ENCODE measurements around the gene IFNGR1.
"Not testable (repeated sequence)": the region's sequence is repeated elsewhere in the genome, so short reads cannot be mapped to it uniquely, and the experiment has no call there.

The IFNGR1 gene

GRCh38 chr6:137235686-137236085, 16.5 kb upstream of the IFNGR1 start:
- DNase-seq, result no peak

DNA sequence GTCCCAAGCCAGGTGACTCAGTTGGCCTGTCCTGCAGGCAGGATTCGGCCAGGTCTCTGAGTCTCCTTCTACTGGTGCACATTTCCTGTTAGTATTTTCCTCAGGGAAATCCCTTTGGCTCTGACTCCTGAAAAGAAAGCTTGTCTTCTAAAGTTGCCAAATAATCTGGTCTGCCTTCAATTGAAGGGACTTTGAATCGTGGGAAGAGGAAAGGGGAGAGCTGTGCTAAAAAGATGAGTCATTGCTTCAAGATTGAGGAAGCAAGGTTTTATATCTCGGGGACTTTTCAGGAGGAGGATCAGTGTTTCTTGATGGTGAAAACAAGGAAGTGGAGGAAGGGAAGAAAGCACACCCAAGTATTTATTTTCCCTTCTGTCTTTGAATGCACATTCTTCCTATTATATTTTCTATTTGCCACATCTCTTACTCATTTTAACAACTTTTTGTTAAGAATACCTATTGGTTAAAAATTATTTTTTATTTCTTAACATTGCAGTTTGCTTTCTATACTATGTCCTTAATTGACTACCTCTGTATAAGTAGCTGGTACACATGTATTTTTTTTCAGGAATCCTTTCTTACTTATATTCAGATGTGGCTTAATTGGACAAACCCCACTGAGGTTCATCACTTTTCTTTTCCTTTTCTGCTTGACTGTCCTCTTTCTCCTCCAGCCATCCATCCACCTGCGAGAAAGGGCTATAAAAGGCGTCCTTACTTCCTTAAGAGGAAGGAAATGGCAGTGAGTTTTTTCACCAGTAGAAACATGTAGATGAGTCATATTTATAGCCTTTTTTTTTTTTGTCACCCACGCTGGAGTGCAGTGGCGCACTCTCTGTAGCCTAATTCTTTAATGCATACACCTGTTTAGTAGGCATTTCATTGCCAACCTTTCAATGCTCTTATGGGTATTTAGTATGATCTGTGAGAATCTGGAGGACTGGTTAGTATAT, 15.0 kb upstream of the IFNGR1 start:
- DNase-seq, result no peak

GRCh38 chr6:137231895-137232294, 12.7 kb upstream of the IFNGR1 start:
- DNase-seq, result no peak

- DNase-seq, result no peak
Observed at GRCh38 chr6:137230956-137231555, 11.9 kb upstream of the IFNGR1 start.

DNA sequence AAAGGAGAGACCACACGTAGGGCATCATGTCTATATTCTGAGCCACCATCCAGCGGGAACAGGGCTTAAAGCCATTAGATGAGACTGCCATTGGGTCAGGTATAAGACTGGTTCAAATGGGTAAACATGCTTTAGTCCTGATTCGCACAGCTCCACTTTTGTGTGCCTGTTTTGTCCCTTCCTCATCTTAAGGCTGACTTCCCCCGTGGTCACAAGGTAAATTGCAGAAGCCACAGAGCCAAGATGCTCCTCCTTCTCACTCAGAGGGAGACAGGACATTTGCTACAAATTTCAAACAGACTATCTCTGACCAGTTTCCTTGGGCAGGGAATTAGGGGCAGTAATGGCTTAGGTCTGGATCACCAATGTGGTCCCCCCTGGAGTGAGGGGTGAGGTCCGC, 11.4 kb upstream of the IFNGR1 start:
- peak; percentile 27 for DNase-seq

DNA sequence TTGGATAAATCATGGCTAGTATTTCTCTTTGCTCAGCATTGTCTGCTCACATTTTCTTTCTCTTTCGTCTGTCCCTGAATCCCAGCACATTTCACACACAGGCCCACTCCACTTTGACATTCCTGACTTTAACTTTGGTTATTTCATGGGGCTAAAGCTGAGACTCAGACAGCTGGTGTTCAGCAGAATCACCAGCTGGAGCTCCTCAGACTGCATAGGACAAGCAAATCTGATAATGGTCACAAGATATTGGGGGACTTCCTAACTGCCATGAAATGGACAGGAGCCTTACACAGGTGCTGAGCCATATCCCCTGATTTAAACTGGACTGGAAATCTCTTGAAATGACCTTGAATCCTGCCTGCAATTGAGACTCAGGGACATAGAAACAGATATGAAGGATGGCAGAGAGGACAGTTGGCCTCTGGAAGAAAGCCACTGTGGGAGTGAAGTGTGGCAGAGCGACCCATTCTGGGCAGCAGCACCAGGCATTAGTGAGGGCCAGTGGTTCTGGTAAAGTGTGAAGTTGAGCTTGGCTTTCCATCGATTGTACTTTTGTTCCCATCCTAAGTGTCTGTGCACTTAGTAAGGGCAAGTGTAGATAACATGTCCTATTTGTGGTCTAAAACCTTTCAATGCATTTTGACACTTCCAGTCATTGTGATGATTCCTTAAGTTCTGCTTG, 10.0 kb upstream of the IFNGR1 start:
- DNase-seq, result no peak

- no peak for DNase-seq
Observed at GRCh38 chr6:137227871-137228302, 8.7 kb upstream of the IFNGR1 start.

DNA sequence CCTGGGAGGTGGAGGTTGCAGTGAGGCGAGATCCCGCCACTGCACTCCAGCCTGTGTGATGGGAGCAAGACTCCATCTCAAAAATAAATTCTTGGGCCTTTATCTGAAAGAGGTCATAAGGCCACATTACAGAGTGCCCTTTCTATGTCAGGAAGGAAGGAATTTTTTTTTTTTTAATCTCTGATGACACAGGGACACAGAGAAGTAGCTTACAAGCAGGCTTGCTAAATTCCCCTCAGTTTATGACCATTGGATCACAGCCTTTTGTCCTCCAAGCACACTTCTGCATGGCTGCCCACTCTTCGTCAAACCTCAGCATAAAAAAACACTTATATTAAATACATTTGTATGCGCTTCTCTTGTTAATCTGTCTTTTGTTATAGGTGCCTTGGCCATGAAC, 7.5 kb upstream of the IFNGR1 start:
- DNase-seq, result no peak

- DNase-seq, result peak; percentile 58
Observed at GRCh38 chr6:137224799-137225198, 5.6 kb upstream of the IFNGR1 start.

DNA sequence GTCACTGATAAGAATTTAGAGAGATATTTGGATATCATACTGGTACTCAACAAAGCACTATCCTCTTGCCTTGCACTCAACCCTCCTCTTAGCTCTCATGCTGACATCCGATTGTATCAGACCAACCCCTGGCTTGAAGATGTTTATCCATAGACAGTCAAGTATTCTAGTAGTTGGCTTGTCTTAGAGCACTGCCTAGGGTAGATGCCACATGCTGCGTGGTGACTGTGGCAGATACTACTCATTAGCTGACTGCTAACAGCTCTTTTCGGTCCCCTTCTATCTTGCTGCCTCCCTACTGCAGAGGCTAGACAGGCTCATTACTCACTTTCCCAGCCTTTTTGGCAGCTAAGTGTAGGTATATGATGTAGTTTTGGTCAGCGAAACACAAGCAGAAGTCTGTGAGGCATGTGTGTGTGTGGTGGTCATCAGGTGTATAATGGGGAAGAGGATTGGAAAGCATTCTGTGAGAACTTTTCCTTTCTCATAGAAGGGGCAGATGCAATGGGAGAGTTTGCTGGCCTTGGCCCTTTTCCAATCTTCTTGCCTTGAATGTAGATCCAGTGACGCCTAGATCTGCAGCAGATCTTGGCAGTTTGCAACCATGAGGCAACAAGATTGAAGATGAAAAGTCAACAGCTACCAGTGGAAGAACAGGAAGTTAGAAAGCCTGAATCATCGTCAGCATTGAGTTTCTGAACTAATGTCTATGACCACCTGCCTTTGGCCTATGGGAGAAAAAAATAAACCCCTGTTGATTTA, 4.4 kb upstream of the IFNGR1 start:
- DNase-seq, result peak; percentile 15

- DNase-seq, result peak; percentile 17
Observed at GRCh38 chr6:137222381-137222780, 3.2 kb upstream of the IFNGR1 start.

GRCh38 chr6:137219664-137220252, 573 bp upstream of the IFNGR1 start:
- DNase-seq, result no peak

DNA sequence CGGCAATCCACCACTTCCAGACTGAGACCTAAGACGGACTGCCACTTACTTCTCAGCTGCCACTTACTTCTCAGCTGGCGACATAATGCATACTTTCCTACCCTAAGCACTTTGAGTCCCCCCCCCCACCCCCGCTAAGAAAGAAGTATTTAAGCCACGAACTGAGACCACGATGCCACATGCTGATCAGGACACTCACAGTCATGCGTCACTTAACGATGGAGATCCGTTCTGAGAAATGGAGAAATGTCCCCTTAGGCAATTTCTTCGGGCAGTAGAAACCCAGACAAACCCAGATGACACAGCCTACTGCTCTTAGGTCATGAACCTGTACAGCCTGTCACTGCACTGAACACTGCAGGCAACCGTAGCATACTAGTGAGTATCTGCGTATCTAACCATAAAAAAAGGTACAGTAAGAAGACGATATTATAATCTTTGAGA, 690 bp downstream of the IFNGR1 start:
- peak; percentile 72 for DNase-seq

GRCh38 chr6:137217801-137218472, 1.2 kb downstream of the IFNGR1 start:
- peak; percentile 40 for DNase-seq

- DNase-seq, result no peak
Observed at GRCh38 chr6:137216875-137217553, 2.2 kb downstream of the IFNGR1 start.

DNA sequence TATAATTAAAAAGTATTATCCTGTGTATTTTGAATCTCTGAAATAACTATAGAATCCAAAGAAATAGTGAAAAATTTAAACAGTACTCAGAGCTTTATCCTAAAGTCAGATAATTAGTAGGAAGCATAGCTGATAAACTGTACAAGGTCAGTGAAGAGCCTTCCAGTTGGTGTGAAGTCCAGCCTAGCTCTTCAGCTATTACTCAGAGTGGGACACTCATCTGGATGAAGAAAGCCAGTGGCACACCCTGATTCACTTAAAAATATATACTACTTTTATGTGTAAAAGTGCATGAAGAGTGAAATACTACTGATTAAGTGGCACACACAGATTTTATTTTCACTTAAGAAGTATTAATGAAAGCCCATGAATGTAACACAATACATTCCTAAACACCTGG, 3.1 kb downstream of the IFNGR1 start:
- no peak for DNase-seq

GRCh38 chr6:137215630-137216029, 3.6 kb downstream of the IFNGR1 start:
- DNase-seq, result not testable (repeated sequence)

DNA sequence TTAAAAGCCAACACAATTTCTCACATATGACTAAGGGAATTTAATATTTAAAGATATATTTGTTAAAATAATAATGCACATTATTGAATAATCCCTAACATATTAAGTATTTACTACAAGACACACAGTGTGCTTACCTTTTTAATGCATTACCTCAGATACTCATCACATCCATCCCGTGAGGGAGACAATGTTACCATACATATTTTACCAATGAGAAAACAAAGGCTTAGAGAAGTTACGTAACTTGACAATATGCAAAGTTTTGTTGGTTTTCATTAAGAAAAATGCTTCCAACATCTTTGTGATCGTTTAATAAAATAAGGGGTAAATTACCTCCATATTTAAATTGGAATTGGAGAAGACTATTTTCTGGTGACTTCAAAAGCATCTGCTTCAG, 4.3 kb downstream of the IFNGR1 start:
- DNase-seq, result no peak

- DNase-seq, result no peak
Observed at GRCh38 chr6:137213813-137214212, 5.4 kb downstream of the IFNGR1 start.

GRCh38 chr6:137213331-137213740, 5.8 kb downstream of the IFNGR1 start:
- DNase-seq, result no peak

DNA sequence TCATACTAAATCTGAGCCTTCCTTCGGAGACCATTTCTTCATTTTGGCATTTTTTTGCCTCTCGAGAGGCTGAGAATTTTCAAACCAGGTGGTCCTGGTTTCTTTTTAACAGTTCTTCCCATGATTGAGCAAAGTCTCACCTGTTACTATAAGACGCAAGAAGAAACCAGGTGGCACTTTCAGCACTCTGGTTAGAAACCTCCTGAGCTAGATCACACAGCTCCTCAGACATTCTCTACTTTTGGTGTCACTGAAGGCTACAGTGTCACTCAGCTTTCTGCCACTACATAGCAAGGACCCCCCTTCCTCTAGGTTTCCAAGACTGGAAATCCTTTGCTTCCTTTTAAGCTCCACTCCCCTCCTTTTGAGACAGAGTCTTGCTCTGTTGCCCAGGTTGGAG, 7.3 kb downstream of the IFNGR1 start:
- DNase-seq, result no peak
